HG03097 (cell line): ENCODE measurements around the gene CMTR1.
"Not testable (repeated sequence)": the region's sequence is repeated elsewhere in the genome, so short reads cannot be mapped to it uniquely, and the experiment has no call there.

ENCODE experiments used
- ATAC-seq: cut with Tn5 transposase; IDR thresholded peaks from one replicate; pipeline ENCODE4 v1.9.1; 2021; ENCODE audit not compliant: unreplicated experiment, low FRiP score

Gene CMTR1, protein sequence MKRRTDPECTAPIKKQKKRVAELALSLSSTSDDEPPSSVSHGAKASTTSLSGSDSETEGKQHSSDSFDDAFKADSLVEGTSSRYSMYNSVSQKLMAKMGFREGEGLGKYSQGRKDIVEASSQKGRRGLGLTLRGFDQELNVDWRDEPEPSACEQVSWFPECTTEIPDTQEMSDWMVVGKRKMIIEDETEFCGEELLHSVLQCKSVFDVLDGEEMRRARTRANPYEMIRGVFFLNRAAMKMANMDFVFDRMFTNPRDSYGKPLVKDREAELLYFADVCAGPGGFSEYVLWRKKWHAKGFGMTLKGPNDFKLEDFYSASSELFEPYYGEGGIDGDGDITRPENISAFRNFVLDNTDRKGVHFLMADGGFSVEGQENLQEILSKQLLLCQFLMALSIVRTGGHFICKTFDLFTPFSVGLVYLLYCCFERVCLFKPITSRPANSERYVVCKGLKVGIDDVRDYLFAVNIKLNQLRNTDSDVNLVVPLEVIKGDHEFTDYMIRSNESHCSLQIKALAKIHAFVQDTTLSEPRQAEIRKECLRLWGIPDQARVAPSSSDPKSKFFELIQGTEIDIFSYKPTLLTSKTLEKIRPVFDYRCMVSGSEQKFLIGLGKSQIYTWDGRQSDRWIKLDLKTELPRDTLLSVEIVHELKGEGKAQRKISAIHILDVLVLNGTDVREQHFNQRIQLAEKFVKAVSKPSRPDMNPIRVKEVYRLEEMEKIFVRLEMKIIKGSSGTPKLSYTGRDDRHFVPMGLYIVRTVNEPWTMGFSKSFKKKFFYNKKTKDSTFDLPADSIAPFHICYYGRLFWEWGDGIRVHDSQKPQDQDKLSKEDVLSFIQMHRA

DNA sequence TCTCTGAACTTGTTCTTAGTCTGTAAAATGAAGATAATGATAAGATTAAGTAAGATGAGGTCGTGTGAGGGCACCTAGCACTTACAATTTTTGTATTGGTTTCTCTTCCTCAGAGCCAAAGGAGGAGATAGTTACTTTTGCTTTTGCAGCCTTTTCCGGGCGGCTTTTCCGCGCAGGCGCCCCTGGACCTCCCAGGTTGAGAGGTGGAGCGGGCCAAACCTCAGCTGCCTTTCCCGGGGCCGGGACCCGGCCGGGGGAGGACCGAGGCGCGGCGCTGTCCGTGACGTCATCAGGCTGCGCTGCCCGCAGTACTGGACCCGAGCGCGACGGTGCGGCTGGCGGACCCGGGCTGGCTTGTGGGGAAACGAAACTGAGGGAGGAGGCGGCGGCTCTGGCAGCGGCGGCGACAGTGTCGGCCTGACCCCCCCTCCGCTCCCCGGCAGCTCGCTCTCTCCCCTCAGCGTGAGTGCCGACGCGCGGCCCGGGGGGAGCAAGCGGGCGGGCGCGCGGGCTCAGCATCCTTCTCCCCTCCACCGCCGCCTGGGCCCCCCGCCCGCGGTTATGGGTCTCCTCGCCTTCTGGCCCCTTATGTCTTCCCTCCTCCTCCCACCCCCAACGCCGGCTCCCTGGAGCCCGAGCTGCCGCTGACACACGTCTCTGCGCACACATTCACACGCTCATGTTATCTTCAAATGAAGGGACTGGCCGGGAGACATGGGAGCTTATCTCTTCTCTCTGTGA, at the start of gene CMTR1:
CMTR1 (plus strand) TSS at position 306 of the 741 bp plus-strand sequence. CDS start 2,409 bp downstream, outside the sequence.
- peak; percentile 87 for ATAC-seq

- ATAC-seq = no peak
Measured at GRCh38 chr6:37388578-37388977, 44.4 kb upstream of the CMTR1 start.

GRCh38 chr6:37389857-37390256, 43.2 kb upstream of the CMTR1 start:
- ATAC-seq = no peak

DNA sequence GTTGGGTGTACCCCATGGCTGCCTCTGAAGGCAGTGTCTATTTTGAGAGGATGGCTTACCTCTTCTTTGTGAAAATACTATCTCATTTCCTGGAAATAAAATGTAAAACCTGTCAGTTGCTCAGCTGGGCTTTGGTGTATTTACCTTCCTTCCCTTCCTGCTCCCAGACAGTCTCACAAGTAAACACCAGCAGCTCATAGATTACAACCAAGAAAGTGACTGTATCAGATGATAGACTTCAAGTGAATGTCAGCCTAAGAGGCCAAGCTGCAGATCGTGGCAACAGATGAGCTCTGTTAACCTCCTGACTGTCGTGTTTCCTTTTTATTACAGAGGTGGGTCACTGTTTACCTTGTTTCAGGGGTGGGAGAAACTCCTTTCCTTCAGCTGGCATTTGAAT, 41.9 kb upstream of the CMTR1 start:
- no peak for ATAC-seq

DNA sequence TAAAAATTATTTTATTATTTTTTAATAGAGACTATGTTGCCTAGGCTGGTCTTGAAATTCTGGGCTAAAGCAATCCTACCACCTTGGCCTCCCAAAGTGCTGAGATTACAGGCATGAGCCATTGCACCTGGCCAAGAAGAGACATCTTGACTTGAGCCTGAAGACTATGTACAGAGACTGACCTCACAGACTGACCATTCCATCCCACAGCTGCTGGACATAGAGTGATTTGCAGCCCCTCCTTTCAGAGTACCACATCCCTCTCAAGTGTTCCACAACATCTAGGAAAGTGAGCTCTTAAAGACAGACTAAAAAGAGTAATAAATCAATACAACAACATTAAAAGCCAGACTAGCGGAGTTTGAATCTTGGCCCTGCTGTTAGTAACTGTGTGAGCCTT, 40.2 kb upstream of the CMTR1 start:
- ATAC-seq = no peak

DNA sequence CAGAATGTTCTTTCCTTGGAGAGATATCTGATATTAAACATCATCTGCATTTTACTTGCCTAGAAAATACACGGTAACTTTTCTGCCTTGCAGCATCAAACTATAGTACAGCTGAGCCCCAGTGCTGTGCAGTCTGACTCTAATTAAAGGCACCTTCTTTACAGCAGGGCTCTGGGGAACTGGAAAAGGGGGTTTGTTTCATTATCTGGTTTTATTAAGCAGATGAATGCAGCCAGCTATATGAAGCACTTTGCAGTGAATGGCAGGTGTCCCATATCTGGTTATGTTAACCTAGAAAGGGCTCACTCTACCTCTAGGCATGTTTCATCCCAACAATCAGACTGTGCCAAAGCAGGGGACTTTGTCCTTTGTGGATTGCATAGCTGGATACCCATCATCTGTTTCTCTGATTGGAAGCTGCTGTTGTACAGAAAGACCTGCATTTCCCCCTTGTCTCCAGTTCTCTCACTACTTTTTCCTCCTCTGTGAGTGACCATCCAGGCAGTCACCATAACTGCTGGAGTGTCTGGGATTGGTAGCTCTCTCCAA, 39.6 kb upstream of the CMTR1 start:
- no peak for ATAC-seq

DNA sequence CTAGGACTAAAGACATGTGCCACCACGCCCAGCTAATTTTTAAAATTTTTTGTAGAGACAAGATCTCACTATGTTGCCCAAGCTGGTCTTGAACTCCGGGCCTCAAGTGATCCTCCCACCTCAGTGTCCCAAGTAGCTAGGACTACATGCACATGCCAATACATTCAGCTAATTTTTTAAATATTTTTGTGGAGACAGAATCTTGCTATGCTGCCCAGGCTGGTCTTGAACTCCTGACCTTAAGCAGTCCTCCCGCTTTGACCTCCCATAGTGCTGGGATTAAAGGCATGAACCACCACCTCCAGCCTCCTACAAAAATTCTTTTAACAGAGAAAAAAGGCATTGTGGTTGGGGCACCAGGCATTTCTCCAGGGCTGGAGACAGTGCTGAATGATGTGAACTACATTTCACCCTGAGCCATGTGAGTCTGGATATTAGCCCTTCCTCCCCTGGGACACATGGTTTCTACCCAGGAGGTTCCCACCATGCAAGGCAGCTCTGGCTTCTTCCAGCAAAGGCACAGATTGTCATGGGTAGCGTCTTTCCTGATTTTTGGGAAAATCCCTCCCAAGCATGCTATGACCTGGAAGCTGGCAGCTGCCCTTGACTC, 36.3 kb upstream of the CMTR1 start:
- no peak for ATAC-seq

GRCh38 chr6:37399131-37399530, 33.9 kb upstream of the CMTR1 start:
- ATAC-seq = no peak

- ATAC-seq = no peak
Measured at GRCh38 chr6:37399795-37400490, 33.1 kb upstream of the CMTR1 start.

DNA sequence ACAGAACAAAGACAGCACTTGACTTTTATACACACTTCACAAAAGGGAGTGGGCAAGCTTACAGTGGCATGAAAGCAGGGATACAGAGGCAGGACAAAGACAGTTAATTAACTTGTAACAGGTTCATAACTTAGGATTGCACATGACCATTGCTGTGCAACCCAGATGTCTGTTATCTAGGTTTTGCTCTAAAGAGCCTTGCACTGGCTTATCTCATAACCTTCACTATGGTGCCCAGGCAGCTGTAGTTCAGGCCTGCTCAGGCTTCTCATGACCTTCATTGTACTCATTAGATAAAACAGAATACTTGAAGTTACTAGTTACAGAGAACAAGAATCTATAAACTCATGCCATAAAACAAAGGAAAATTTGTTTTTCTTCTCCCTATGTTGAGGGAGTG, 31.4 kb upstream of the CMTR1 start:
- not testable (repeated sequence) for ATAC-seq

DNA sequence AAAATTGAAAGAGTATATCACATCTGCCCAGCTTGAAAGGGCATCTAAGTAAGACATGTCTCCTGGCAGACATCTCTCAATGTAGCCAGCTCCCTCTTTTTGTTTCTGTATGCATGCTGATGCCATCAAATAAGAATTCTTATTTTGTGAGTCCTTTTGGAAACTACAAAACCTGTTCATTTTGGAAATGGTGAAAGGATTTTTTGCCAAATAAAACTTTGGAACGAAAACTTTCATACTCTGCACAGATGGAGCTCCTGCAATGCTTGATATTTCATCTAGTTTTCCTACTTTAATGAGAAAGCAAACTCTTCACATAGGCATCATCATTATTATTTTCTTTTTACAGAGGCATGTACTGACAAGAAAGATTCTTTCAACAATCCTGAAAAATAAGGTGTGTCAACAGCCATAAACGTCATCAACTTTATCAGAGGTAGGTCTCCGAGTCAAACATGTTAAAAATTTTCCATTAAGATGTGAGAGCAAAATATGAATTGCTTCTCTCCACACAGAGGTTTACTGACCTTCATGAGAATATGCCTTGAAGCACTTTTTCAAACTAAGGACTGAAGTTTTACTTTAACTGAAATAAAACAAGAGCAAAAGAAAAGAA, 26.2 kb upstream of the CMTR1 start:
- no peak for ATAC-seq

DNA sequence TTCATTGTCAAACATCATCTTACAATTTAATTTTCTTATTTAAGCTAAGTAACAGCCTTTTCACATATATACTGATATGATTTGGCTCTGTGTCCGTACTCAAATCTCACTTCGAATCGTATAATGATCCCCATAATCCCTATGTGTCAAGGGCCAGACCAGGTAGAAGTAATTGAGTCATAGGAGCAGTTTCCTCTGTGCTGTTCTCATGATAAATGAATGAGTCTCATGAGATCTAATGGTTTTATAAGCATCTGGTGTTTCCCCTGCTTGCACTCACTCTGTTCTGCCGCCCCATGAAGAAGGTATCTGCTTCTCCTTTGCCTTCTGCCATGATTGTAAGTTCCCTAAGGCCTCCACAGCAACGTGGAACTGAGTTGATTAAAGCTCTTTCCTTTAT, 25.1 kb upstream of the CMTR1 start:
- no peak for ATAC-seq

- ATAC-seq = no peak
Measured at GRCh38 chr6:37409501-37409900, 23.5 kb upstream of the CMTR1 start.

DNA sequence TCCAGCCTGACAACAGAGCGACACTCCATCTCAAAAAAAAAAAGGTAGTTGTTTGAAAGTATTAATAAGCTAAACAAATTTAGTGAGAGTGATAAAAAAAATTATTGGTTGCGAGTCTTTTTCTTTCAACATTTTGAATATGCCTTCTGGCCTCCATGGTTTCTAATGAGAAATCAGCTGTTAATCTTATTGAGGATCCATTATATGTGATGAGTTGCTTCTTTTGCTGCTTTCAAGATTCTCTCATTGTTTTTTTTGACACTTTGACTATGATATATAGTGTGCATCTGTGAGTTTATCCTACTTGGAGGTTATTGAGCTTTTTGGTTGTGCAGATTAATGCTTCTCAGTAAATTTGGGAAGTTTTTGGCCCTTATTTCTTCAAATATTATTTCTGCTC, 15.6 kb upstream of the CMTR1 start:
- no peak for ATAC-seq

DNA sequence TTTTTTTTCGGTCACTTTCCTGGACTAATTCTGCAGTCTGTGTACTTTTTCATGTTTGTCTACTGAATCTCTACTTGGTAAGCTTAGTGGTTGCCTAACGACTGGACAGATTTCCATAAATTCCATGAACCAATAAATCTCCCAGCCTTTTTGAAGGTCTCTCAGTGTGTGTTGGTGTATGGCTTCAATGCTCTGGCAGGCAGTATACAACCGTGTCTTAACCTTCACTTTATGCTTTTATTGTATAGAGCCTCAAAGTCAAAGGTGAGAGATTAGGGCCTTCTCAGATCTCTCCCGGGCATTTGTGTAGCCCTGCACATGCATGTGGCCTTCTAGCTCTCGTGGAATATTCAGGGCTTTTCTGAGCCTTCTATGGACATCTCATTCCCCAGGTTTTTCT, 14.3 kb upstream of the CMTR1 start:
- no peak for ATAC-seq

- no peak for ATAC-seq
Measured at GRCh38 chr6:37426058-37426944, 6.7 kb upstream of the CMTR1 start.

GRCh38 chr6:37426945-37427510, 6.0 kb upstream of the CMTR1 start:
- no peak for ATAC-seq

DNA sequence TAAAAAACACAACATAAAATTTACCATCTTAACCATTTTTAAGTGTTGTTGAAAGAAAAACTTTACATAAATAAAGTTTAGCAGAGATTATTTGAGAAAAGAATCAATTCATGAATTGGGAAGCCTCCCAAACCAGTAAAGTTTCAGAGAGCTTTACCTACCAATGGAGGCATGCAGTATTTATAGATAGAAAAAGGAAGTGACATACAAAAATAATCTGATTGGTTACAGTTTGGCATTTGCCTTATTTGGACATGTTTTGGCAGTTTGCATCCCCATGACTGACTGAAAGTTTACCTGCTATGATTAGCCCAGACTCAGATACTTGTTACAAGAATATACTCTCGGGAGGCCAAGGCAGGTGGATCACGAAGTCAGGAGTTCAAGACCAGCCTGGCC, 3.7 kb upstream of the CMTR1 start:
- no peak for ATAC-seq
